ENCODE results near the gene FGFR3. TPM values are rescaled to one million over a fixed set of nuclear protein-coding genes. Genes with fewer than 3 reads are reported as not detected.

The FGFR3 gene
- total and polyA plus RNA-seq, 11 donors: 1.1 to 4.6 (median 2.3) TPM

DNA sequence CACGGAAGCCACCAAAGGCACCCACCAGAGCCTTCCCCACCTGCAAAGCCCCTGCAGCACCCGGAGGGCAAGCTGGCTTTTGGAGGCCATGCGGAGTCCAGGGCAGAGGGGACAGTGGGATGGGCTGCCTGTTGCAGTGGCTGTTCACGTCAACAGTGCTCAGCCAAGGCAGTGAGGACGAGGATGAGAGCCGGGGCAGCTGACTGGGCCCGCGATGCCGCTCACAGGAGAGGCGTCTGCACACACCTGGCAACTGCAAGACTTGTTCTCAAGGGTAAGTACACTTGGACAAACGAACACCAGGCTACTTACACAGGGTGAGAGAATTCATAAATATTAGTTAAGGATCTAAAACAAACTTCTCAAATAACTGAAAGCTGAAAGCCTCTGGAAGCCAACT is 19.6 kb downstream of the FGFR3 start:
- no peak overlapping the region for H3K27ac ChIP-seq
- no peak overlapping the region for H3K4me3 ChIP-seq
- ATAC-seq (no peak), DNase-seq (peak in 1 of 5 donors; percentile 54)
- intact Hi-C loops (cut with DNase I): loop anchor here in 1 of 10 donors (10.0 kb wide), 1 partner anchor 82 kb away; no protein-coding TSS in a partner anchor
- no peak for TF ChIP-seq POLR2A (IDR thresholded peaks at IDR 0.05)
- TF ChIP-seq, protein P1, sequence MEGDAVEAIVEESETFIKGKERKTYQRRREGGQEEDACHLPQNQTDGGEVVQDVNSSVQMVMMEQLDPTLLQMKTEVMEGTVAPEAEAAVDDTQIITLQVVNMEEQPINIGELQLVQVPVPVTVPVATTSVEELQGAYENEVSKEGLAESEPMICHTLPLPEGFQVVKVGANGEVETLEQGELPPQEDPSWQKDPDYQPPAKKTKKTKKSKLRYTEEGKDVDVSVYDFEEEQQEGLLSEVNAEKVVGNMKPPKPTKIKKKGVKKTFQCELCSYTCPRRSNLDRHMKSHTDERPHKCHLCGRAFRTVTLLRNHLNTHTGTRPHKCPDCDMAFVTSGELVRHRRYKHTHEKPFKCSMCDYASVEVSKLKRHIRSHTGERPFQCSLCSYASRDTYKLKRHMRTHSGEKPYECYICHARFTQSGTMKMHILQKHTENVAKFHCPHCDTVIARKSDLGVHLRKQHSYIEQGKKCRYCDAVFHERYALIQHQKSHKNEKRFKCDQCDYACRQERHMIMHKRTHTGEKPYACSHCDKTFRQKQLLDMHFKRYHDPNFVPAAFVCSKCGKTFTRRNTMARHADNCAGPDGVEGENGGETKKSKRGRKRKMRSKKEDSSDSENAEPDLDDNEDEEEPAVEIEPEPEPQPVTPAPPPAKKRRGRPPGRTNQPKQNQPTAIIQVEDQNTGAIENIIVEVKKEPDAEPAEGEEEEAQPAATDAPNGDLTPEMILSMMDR (IDR thresholded peaks at IDR 0.05): no peak
- no peaks in the 10 kb centered on the region for H3K9me3 ChIP-seq
- peaks cover 0 to 2% (median 0%) of the 10 kb centered on the region in 12 donors for H3K4me1 ChIP-seq
- peaks cover 0 to 61% (median 51%) of the 10 kb centered on the region in 9 donors for H3K36me3 ChIP-seq
- WGBS, 4 donors: 84 to 91% (median 88%) methylated on average over 11 of the region's 11 CpGs
- no peaks in the 10 kb centered on the region for H3K27me3 ChIP-seq

DNA sequence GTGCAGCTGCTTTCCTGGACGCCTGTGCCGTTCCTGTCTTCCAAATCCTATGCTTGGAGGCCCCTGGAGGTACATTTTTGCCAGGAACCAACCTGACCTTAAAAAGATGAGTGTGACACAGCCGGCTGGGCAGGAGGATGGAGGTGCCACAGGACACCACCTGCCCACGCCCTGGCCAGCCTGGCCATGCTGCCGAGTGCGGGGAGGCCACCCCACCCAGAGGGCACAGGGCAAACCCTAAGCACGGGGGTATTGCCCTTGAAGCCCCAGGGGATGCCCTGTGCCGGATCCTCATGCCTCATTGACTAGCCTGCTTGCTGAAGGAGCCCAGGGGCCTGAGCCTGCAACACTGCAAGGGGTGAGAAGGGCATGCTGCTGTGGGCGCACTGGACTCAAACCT is 20.1 kb downstream of the FGFR3 start:
- intact Hi-C loops (cut with DNase I): loop anchor here in 1 of 10 donors (10.0 kb wide), 1 partner anchor 82 kb away; no protein-coding TSS in a partner anchor
- no peak overlapping the region for H3K27ac ChIP-seq
- peaks cover 0 to 66% (median 56%) of the 10 kb centered on the region in 9 donors for H3K36me3 ChIP-seq
- H3K4me3 ChIP-seq: no peak overlapping the region
- no peak for ATAC-seq
- no peaks in the 10 kb centered on the region for H3K27me3 ChIP-seq
- DNase-seq: peak in 1 of 5 donors; percentile 44
- peaks cover 0 to 2% (median 0%) of the 10 kb centered on the region in 12 donors for H3K4me1 ChIP-seq
- no peaks in the 10 kb centered on the region for H3K9me3 ChIP-seq
- WGBS, 4 donors: 77 to 85% (median 80%) methylated on average over 9 of the region's 9 CpGs
- TF ChIP-seq POLR2A (IDR thresholded peaks at IDR 0.05): no peak
- TF ChIP-seq, protein P1 (IDR thresholded peaks at IDR 0.05): no peak

DNA sequence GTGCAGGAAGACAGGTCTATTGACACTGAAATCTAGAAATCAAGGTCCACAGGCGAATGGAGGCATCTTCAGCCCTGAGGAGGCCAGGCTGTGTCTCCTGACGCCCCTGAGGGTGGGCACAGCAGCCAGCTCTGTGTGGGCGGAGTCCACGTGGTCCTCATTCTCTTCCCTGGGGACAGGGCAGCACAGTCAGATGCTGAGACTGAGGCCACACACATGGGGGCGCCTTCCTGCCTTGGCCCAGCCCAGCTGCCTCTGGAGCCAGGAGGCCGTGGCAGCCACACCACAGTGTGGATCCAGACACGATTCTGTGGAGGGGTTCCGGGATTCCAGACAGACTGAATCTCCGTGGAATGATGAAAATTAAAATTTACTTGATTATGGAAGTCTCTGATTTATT is 20.8 kb downstream of the FGFR3 start:
- DNase-seq (peak in 1 of 5 donors; percentile 46), ATAC-seq (no peak)
- Histone ChIP-seq H3K27ac (no peak overlapping the region), H3K4me3 (no peak overlapping the region), H3K9me3 (no peaks in the 10 kb centered on the region), H3K4me1 (peaks cover 0 to 2% (median 0%) of the 10 kb centered on the region in 12 donors), H3K36me3 (peaks cover 0 to 73% (median 63%) of the 10 kb centered on the region in 9 donors), H3K27me3 (no peaks in the 10 kb centered on the region)
- intact Hi-C loops (cut with DNase I): loop anchor here in 1 of 10 donors (10.0 kb wide), 1 partner anchor 81 kb away; no protein-coding TSS in a partner anchor
- no peak for TF ChIP-seq POLR2A (IDR thresholded peaks at IDR 0.05)
- TF ChIP-seq, protein P1 (IDR thresholded peaks at IDR 0.05): no peak
- 63 to 73% (median 67%) methylated on average over 9 of the region's 9 CpGs for WGBS, 4 donors

DNA sequence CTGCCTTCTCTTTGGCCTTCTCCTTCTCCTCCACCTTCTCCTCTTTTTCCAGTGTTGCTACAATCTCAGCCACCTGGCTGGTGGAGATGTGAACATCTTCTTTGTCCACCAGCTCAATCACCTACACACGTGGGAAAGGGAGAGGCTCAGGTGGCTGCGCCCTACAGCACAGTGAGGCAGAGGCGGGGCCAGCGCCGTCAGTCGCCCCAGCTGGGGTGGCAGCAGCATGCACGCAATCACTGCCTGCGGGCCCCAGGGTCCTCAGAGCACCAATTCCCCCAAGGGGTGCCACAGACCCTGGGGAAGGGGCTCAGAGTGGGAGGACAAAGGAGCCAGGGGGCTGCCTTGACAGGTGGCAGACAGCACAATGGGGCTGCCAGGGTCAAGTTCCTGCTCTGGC is 21.4 kb downstream of the FGFR3 start:
- 91 to 96% (median 93%) methylated on average over 8 of the region's 8 CpGs for WGBS, 4 donors
- no peak for ATAC-seq
- intact Hi-C loops (cut with DNase I): loop anchor here in 1 of 10 donors (10.0 kb wide), 1 partner anchor 80 kb away; no protein-coding TSS in a partner anchor

More for the DNA sequence above, 21.4 kb downstream of the FGFR3 start:
- peak in 1 of 5 donors; percentile 47 for DNase-seq
- Histone ChIP-seq H3K4me3 (no peak overlapping the region), H3K27me3 (no peaks in the 10 kb centered on the region), H3K36me3 (peaks cover 0 to 78% (median 68%) of the 10 kb centered on the region in 9 donors), H3K9me3 (no peaks in the 10 kb centered on the region), H3K4me1 (peaks cover 0 to 2% (median 0%) of the 10 kb centered on the region in 12 donors), H3K27ac (no peak overlapping the region)
- no peak for TF ChIP-seq POLR2A (IDR thresholded peaks at IDR 0.05)
- TF ChIP-seq, protein P1 (IDR thresholded peaks at IDR 0.05): no peak

Measured in heart left ventricle (tissue), 16 donors.